ENCODE results near the gene MICB.

GRCh38 chr6:31450751-31451150 lies 47.2 kb upstream of the MICB start:
- TF ChIP-seq RFX5 (IDR thresholded peaks at IDR 0.05) (no peak), HMGXB4 (CRISPR knock-in tag; IDR thresholded peaks at IDR 0.05; ENCODE audit: borderline replicate concordance) (no peak), ELK1 (IDR thresholded peaks at IDR 0.05; ENCODE audit: low read depth, low read length) (no peak), FOSB (CRISPR knock-in tag; IDR thresholded peaks at IDR 0.05) (no peak), CTCF (IDR thresholded peaks at IDR 0.05) (no peak), CEBPB (IDR thresholded peaks at IDR 0.05) (no peak), RAD21 (conservative IDR thresholded peaks at IDR 0.05 in 1 of 2, IDR thresholded peaks at IDR 0.05 in 1 of 2) (no peak), CHD2 (IDR thresholded peaks at IDR 0.05; ENCODE audit: low read length, partially characterized antibody) (no peak), E2F6 (IDR thresholded peaks at IDR 0.05; ENCODE audit: borderline replicate concordance, low read depth) (no peak), BCL3 (IDR thresholded peaks at IDR 0.05) (no peak), POLR2A (IDR thresholded peaks at IDR 0.05; ENCODE audit: low read length) (no peak)

Data from A549 (cell line).